Kidney capillary endothelial cell (primary cell): ENCODE data around the gene MPDU1.
"Not testable (repeated sequence)": the region's sequence is repeated elsewhere in the genome, so short reads cannot be mapped to it uniquely, and the experiment has no call there.

Experiments used
- DNase-seq: peaks from one replicate; pipeline ENCODE4 v3.0.0-alpha.2; 2018; ENCODE audit warnings: low spot score

MPDU1 gene

DNA sequence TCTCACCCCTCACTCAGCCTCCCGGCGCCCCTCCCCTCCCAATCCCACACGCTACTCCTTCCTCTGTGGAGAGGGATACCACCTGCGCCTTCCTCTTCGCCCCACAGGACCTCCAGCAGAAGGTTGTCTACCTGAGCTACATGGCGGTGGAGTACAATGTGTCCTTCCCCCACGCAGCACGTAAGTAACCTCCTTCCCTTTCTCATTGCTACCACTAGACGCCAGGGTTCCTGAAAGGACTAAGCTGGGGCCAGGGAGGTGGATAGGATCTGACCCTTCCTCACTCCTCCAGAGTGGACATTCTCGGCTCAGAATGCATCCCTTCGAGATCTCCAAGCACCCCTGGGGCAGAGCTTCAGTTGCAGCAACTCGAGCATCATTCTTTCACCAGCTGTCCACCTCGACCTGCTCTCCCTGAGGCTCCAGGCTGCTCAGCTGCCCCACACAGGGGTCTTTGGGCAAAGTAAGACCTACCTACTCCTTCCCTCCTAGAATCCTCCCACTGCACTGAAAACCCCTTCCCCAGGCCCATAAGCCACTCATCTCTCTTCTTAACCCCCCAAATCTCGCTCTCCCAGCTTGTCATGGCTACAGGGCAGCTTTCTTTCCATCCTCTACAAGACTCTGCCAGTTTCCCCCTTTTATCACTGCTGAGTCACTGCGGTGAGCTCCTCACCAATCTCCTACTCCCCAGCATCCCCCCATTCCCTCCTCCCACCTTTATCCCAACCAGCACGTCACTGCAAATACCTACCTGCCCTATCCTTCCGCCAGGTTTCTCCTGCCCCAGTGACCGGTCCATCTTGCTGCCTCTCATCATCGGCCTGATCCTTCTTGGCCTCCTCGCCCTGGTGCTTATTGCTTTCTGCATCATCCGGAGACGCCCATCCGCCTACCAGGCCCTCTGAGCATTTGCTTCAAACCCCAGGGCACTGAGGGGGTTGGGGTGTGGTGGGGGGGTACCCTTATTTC lies 2.8 kb upstream of the MPDU1 start:
- DNase-seq: no peak

DNA sequence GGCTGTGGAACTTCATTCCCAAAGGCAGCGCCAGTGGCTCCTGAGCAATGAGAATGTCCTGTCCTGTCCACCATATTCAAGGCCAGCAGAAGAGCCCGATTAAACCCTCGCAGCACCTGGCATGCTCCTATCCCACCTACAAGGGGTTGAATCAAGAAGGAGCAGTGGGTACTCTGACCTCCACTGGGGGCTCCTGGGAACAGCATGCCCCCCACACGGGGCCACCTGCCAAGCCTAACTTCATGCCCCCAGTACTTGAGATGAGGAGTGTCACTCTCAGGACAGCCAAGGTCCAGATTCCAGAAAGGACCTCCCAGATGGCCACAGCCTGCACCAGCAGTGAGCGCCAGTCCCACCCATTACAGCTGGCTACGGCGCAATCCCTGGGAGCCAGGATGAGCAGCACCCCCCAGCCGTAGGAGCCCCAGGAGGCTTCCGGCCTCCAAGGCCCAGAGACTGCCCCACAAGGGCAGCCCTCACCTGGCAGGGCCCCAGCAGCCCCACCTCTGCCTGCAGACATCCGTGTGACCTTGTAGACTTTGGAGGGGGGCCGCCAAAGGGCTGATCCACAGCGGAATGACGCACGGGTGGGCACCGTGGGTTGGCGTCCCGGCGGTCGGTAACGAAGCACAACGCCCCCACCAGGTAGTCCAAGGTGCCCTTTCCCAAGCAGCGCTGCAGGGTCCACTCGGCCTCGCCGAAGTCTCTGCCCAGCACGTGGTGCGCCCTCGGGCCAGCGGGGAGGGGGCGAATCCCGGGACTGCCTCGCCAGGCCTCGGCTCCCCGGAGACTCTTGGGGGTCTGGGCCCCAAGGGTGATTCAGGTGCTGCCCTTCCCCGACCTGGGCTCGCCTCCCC lies 1.0 kb upstream of the MPDU1 start:
- no peak for DNase-seq

DNA sequence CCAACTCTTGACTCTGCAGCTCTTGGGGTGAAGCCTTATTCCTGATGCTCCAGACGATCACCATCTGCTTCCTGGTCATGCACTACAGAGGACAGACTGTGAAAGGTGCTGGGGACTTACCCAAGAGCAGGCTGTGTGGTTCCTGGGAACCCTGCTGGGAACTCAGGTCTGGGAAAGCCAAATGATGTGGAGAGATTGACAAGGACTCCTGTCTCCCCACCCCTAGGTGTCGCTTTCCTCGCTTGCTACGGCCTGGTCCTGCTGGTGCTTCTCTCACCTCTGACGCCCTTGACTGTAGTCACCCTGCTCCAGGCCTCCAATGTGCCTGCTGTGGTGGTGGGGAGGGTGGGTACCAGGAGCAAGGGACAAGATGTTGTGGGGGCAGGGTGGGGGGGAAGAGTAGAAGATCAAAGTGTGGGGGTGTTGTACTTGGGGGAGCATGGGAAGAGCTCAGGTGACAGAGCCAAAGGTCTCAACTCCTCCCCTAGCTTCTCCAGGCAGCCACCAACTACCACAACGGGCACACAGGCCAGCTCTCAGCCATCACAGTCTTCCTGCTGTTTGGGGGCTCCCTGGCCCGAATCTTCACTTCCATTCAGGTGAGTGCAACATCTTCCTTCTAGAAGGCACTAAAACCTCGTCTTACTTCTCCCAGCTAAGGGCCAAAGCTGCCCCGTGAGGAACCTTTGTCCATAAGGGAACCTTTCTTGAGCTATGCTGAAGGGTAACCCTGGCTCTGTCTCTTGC lies 3.2 kb downstream of the MPDU1 start:
- DNase-seq: no peak

DNA sequence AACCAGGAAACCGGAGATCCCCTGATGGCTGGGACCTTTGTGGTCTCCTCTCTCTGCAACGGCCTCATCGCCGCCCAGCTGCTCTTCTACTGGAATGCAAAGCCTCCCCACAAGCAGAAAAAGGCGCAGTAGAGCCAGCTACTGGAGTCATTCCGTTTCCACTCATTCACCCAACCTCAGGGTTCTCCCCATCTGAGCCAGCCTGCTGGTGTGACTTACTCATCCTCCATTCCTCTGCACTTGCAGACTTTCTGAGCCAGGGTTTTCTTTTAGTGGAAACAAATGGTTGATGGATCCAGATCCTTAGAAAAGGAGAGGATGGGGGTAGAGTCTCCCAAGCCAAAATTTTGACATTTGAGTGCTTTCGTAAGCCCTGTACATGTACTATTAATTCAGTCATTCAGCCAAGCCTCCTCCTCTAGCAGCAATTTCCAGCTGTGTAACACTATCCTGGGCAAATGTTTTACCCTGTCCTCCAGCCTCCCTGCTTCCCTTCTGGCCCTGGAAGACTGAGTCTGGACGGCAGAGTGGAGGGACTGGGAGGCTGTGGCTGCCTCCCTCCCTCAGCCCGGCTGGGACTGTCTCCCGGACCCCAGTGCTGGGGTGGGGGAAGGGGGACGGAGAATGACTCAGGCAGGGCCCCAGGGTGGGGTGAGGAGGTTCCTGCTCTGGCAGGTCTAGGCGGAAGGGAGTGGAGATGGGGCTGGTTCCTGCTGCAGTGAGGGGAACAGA lies 3.9 kb downstream of the MPDU1 start:
- no peak for DNase-seq

DNA sequence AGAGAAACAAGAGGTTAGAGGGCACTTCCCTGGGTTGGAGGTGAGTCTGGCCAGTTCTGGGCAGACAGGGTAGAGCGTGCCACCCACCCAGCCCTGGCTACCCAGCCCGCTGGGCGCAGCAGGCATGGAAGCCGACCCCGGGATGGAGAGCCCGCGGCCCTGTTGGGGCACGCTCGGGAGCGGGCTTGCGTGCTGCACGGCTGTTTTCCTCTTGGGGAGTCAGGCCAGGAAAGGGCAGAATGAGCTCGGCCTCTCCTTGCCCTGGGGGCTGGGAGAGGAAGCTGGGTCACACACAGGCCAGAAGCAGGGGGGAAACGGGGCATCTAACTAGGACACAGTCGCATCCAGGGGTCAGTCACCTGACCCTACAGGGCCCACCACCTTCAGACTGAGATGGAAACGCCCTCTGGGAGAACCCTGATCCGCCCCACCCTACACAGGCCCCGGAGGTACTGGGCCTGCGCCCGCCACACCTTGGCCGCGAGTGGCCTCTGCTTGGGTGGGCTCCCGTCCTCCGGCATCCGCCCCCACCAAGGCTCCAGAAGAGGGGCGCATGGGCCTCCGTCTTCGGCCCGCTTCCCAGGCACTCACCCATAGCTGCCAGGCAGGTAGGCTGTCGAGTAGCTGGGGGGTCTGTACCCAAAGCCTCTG lies 5.0 kb downstream of the MPDU1 start:
- no peak for DNase-seq

DNA sequence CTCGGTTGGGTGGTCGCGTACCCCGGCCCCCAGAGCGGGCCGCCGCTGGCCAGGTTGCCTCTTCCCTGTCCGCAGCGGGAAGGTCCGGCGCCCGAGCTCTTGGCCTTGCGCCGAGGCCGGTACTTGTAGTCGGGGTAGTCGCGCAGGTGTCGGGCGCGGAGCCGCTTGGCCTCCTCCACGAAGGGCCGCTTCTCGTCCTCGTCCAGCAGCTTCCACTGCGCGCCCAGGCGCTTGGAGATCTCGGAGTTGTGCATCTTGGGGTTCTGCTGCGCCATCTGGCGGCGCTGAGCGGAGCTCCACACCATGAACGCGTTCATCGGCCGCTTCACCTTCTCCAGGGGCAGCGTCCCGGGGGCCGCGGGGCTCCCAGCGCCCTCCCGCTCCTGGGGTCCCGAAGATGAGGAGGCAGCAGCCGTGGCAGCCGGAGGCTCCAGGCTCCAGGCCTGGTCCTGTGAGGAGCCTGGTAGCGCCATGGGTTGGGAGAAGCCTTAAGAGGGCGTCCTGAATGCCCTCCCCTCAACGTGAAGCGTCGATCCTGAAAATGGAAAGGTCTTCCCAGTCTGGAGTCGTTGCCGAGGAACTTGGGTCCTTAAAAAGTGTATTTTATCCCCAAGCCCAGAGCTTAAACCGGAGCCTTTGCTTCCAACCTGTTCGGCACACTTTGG lies 5.7 kb downstream of the MPDU1 start:
- peak; percentile 71 for DNase-seq

DNA sequence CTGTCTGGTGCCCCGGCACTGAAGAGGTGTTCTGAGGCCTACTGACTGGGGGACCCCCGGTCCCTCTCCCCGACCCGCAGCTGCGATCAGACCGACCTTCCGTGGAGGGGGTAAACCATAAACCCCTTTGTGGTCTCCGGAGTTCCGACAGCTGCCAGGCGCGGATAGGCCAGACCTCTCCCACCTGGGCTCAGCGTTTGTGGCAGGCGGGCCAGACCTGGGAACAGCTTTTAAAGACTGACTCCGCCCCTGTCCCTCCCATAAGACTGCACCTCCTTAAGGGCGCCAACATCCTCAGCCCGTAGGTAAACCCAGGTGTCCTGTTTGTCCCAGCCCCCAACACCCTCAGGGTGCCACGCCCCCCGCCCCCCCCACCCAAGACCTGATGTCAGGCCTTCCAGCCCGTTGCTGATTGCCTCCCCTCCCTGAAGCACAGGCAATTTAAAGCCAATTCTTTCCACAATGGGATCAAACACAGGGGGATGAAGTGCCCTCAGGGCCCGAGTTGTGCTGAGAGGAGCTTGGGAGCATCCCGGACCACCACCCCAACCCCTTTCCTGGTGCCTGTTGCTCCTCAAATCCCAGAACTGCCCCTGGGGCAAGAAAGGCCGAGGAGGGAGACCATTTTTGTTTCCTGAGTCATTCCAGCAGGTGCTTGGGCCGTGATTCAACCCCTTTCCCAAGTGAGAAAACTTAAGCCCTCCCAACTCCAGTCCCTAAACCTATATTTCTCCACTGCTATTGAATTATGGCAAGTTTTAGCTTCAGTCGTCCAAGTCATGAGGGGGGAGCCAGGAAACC lies 6.4 kb downstream of the MPDU1 start, which contains the start of gene SOX15:
SOX15 (minus strand) TSS at position 204 of the 801 bp plus-strand sequence. CDS start 418 bp downstream, outside the sequence.
- DNase-seq: no peak

DNA sequence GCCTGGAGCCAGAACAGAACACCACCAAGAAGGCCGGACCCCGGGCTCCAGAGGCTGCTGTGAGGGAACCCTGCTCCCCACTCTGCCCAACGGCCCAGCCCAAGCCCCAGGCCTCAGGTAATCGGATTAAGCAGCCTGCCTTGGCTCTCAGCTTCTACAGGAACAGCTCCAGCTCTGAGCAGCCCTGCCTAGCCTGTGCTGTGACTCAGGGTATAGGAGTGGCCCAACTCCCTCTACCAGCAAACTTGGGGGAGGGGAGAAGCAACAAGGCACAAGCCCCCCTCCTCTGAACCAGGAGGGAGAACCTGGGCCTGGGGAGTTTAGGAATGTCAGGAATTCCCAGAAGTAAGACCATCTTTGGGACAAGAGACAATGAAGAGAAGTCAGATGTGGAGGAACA lies 7.1 kb downstream of the MPDU1 start:
- DNase-seq: no peak

DNA sequence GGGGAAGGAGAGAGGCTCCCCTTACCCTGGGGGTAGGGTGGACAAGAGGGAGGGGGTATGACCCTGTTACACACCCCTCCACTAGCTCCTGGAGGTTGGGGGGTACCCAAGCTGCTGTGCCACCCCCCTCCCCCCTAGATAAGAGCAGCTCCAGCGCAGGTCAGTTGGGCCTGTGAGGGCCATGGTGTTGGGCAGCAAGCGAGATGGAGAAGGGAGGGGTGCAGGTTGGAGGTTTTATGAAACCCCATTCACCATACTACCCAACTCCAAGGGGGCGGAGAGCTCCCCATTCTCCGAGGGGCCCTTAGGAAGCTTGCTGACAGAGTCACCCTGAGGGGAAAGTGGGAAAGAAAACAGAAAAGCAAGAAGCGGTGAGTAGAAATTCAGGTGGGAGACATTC lies 7.9 kb downstream of the MPDU1 start:
- DNase-seq: no peak

DNA sequence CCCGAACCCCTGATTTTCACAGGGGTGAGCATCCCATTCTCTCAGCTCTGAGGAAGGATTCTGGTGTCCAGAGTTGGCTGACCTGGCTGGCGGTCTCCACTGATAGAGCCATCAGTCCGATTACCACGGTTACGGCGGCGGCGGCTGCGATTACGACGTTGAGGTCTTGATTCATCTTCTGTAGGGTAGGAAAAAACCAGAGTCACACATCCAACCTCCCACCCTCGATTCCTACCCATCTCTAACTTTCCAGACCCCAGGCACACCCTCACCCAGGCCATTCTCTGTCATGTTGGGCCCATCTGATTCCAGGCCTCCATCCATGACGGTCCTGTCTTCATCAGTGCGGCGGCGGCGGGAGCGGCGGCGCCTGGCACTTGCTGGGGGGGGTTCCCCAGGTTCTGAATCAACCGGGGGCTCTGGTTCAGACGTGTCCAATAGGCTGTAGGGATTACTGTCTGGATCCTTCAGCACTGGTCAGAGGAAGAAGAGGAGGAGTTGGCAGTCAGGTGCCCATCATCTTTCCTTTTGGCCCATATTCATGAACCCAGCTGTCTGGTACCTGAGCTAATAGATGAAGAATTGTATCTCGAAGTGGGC lies 8.9 kb downstream of the MPDU1 start:
- DNase-seq: no peak

DNA sequence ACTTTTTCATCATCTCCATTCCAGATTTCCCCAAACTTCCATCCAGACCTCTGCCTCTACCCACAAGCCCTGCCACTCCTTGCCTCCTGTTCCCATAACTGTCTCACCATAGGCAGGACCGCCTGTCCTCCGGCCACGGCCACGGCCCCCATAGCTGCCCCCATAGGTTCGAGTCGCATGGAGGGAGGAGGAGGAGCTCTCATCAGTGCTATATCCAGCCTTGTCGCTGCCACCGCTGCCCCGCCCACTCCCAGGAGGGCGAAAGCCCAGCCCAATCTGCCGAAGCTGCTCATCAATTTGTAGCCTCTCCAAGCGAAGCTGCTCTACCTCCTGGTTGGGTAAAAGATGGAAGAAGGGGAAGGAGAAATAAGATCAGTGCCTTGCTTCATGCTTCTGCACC lies 9.6 kb downstream of the MPDU1 start:
- DNase-seq: no peak

DNA sequence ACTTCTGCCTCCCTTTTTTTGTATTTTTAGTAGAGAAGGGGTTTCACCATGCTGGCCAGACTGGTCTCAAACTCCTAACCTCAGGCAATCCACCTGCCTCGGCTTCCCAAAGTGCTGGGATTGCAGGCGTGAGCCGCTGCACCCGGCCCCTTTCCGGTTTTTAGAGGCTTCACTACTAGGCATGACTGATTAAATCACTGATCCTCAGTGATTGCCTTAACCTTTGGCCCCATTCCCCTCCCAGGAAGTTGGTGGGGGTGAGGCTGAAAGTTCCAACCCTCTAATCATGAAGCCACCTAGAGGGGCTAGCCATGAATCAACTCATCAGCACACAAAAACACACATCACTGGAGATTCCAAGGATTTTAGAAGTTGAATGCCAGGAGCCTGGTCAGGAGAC lies 13.9 kb downstream of the MPDU1 start:
- DNase-seq: not testable (repeated sequence)

DNA sequence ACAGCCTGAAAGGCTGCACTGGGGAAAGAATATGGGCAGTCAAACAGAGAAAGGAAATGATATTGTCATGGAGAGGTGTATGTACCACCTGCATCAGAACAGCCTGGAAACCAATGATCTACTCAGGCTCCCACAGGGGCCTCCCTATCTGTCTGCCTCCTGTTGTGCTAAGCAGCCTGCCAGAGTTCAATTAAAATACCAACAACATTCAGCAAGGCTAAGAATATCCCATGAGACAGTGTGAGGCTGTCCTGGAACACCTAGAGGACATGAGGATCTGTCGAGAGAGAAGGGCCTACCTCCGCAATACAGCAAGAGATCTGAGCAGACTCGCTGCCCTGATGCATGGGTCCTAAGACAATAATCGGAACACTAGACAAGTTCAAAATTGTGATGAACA lies 22.6 kb downstream of the MPDU1 start:
- DNase-seq: no peak

DNA sequence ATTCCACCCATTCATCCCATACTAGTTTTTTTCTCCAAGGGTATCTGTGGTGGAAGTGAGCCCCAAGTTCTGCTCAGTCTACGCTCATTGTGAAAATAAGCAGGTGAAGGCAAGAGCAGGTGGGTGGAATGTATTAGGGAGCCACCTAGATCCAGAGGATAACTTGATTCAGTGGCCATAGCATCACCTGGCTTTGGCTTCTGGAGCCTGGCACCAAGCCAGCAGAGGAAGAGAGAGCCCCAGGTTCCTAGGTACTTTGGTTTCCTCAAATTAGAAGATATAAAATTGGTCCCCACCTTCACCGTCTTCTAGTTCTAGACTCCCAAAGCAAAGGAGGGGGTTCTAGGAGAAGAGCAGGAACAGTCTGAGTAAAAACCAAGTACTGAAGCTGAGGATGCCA lies 27.0 kb downstream of the MPDU1 start:
- no peak for DNase-seq

DNA sequence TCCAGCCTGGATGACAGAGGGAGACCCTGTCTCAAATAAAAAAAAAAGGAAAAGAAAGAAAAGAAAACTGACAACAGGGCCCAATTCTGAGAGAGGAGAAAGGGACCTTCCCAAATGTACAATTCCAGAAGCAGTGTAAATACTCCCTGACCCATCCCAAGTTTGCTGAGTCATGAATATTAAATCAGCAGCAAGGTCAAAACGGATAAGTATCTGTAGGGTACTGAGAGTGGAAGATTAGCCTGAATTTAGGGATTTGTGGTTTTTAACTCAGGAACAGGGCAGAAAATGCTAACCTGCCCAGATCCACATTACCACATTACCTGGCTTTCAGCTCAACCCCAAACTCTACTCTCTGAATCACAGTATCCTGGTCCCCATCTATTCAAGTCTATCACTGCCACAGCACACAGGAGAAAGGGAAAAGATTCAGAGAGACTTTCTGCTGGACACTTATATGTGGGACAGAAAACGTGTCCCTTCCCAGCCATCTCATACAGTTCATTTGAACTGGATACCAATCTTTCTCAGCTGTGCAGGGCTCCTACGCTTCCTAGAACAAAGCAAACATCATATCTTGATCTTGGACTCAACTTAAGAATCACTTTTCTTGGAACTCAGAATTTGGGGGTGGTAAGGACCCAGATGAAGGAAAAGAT lies 28.1 kb downstream of the MPDU1 start:
- DNase-seq: no peak

DNA sequence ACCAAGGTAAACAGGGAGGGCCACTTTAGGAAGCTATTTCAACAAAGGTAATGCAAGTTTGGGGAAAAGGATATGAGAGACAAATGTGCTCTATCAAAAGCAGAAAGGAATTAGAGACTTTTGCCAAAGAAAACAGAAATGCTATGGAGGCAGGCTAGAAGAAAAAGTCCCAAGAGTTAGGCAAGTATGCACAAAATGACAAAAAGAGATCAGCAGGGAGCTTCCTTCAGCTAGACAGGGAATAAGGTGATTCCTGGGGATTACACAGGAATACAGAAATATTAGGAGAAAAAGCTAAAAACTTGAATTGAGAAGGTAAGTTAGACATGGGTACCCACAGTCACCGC lies 28.6 kb downstream of the MPDU1 start:
- no peak for DNase-seq

DNA sequence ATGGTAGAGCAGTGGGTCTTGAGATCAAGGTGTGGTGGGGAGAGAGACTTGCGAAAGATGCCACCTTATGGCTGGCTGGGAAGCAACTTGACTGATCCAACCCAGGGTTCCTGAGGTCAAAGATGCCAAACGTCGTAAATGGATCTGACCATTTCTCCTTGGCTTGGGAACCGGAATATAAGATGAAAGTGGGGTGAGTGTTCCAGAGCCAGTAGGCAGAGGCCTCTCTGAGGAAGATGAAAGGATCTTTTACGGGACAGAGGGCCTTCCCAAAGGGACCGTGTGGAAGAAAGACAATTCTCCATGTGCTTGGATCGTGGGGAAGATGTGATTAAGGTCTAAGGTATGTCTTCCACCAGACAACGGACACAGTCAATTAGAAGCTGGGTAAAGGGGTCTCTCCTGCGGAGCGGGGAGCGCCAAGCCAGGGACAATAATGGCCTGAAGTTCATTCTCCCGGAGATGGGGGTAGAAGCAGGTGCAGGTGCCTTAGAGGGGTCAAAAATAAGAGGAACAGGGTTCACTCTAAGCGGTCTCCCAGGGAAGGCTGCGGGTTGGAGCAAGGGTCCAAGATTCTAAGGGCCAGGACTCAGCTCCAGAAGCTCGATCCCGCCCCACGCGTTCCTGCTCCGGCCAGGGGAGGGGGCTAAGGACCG lies 30.2 kb downstream of the MPDU1 start:
- DNase-seq: peak; percentile 18
